GM23338 (cell line): ENCODE data around the gene NCOA1. TPM values are rescaled to one million over a fixed set of nuclear protein-coding genes. Genes with fewer than 3 reads are reported as not detected.

ENCODE experiments used
- ATAC-seq: fragments of 200-7000 bp; cut with Tn5 transposase; 3 replicates; pipeline ENCODE4 v1.9.1; 2020
- DNase-seq: peaks from one replicate; pipeline ENCODE4 v3.0.0-alpha.2; 2015; ENCODE audit warnings: low spot score
- H2AFZ ChIP-seq: fragments of 200-600 bp; sonication (generic); 2 replicates; pipeline ENCODE4 v1.8.0; 2016; ENCODE audit warnings: antibody characterized with exemption, mild to moderate bottlenecking, moderate library complexity
- H3F3A ChIP-seq: fragments of 200-600 bp; sonication (generic); replicated peaks from 2 replicates; pipeline ENCODE4 v1.8.0; 2017; ENCODE audit warnings: antibody characterized with exemption, mixed run types, low read depth
- H3K27ac ChIP-seq: fragments of 200-600 bp; sonication (generic); 2 replicates; pipeline ENCODE4 v1.6.1; 2016; ENCODE audit warnings: low read depth
- H3K27me3 ChIP-seq: fragments of 200-600 bp; sonication (generic); 2 replicates; pipeline ENCODE4 v1.8.0; 2016; ENCODE audit warnings: mild to moderate bottlenecking, mixed run types, moderate library complexity; ENCODE audit not compliant: insufficient read depth
- H3K36me3 ChIP-seq: fragments of 200-600 bp; sonication (generic); 2 replicates; pipeline ENCODE4 v1.8.0; 2016; ENCODE audit warnings: mild to moderate bottlenecking; ENCODE audit not compliant: insufficient read depth
- H3K4me1 ChIP-seq: fragments of 200-600 bp; sonication (generic); 2 replicates; pipeline ENCODE4 v1.8.0; 2016; ENCODE audit warnings: mild to moderate bottlenecking, moderate library complexity; ENCODE audit not compliant: insufficient read depth
- H3K4me2 ChIP-seq: fragments of 200-600 bp; sonication (generic); 2 replicates; pipeline ENCODE4 v1.7.1; 2017; ENCODE audit warnings: mixed run types
- H3K4me3 ChIP-seq: fragments of 200-600 bp; sonication (generic); 2 replicates; pipeline ENCODE4 v1.6.1; 2016; ENCODE audit warnings: mixed run types
- H3K79me2 ChIP-seq: fragments of 200-600 bp; sonication (generic); replicated peaks from 2 replicates; pipeline ENCODE4 v1.8.0; 2017; ENCODE audit warnings: mild to moderate bottlenecking; ENCODE audit not compliant: insufficient read depth
- H3K9me2 ChIP-seq: fragments of 200-600 bp; sonication (generic); 2 replicates; pipeline ENCODE4 v1.8.0; 2017; ENCODE audit not compliant: insufficient read depth
- H4K20me1 ChIP-seq: fragments of 200-600 bp; sonication (generic); replicated peaks from 2 replicates; pipeline ENCODE4 v1.8.0; 2017; ENCODE audit warnings: mild to moderate bottlenecking; ENCODE audit not compliant: insufficient read depth
- H3K27ac Mint-ChIP-seq: 2 replicates; pipeline ENCODE4 v1.8.0; 2020; ENCODE audit warnings: inconsistent platforms, mild to moderate bottlenecking, moderate library complexity, mixed read lengths
- H3K27me3 Mint-ChIP-seq: 3 replicates; pipeline ENCODE4 v1.8.0; 2022; ENCODE audit warnings: low read depth, mild to moderate bottlenecking, moderate library complexity, mixed read lengths, inconsistent platforms; ENCODE audit not compliant: insufficient read depth, poor library complexity
- H3K36me3 Mint-ChIP-seq: 3 replicates; pipeline ENCODE4 v1.8.0; 2021; ENCODE audit warnings: low read depth, mild to moderate bottlenecking, inconsistent platforms, moderate library complexity, mixed read lengths
- H3K4me1 Mint-ChIP-seq: 3 replicates; pipeline ENCODE4 v1.8.0; 2020; ENCODE audit warnings: mild to moderate bottlenecking, inconsistent platforms, mixed read lengths
- H3K4me3 Mint-ChIP-seq: 3 replicates; pipeline ENCODE4 v1.8.0; 2021; ENCODE audit warnings: moderate library complexity, mild to moderate bottlenecking, inconsistent platforms, mixed read lengths
- H3K9me3 Mint-ChIP-seq: 3 replicates; pipeline ENCODE4 v1.8.0; 2020; ENCODE audit warnings: moderate library complexity, mild to moderate bottlenecking, inconsistent platforms, mixed read lengths
- EZH2 ChIP-seq: fragments of 200-600 bp; sonication (generic); IDR thresholded peaks from one replicate; pipeline ENCODE4 v1.8.0; 2017; ENCODE audit warnings: antibody characterized with exemption, mild to moderate bottlenecking, low read depth; ENCODE audit not compliant: unreplicated experiment
- EZH2phosphoT487 ChIP-seq: fragments of 200-600 bp; sonication (generic); IDR thresholded peaks from one replicate; pipeline ENCODE4 v1.8.1; 2018; ENCODE audit warnings: antibody characterized with exemption; ENCODE audit not compliant: unreplicated experiment
- JUNB ChIP-seq: IDR thresholded peaks from one replicate; pipeline ENCODE4 v1.6.1; 2016; ENCODE audit warnings: antibody characterized with exemption; ENCODE audit not compliant: unreplicated experiment
- STAT1 ChIP-seq: IDR thresholded peaks from one replicate; pipeline ENCODE4 v1.6.1; 2016; ENCODE audit warnings: antibody characterized with exemption; ENCODE audit not compliant: unreplicated experiment
- ZNF331 ChIP-seq: fragments of 250-450 bp; sonication (Bioruptor Pico); IDR thresholded peaks from 2 replicates; pipeline ENCODE4 v1.5.0; 2020; ENCODE audit warnings: low read depth, mild to moderate bottlenecking, moderate library complexity
- polyA plus RNA-seq: library from polyadenylated mRNA; unstranded; fragments of >200 nt; fragmentation: Nextera tagmentation; extraction: Ambion mirVana; gene quantifications from 2 replicates; pipeline ENCODE4 v1.2.1, GENCODE V29; 2016
- total RNA-seq: library from RNA; depleted of rRNA; stranded (reverse); fragments of >200 nt; shearing (Covaris generic); gene quantifications from 2 replicates; pipeline ENCODE4 v1.2.3, GENCODE V29; 2014
- TF ChIP-seq, protein P1 (sequence below): fragments of 250-450 bp; sonication (Bioruptor Pico); IDR thresholded peaks from 2 replicates; pipeline ENCODE4 v1.5.0; 2020; ENCODE audit warnings: mild to moderate bottlenecking, moderate library complexity
- TF ChIP-seq, protein P2 (sequence below): IDR thresholded peaks from one replicate; pipeline ENCODE4 v1.6.1; 2018; ENCODE audit warnings: antibody characterized with exemption; ENCODE audit not compliant: unreplicated experiment

NCOA1 gene
- total and polyA plus RNA-seq, 2 experiments from 2014 or later = 7.1 to 15.1 TPM

DNA sequence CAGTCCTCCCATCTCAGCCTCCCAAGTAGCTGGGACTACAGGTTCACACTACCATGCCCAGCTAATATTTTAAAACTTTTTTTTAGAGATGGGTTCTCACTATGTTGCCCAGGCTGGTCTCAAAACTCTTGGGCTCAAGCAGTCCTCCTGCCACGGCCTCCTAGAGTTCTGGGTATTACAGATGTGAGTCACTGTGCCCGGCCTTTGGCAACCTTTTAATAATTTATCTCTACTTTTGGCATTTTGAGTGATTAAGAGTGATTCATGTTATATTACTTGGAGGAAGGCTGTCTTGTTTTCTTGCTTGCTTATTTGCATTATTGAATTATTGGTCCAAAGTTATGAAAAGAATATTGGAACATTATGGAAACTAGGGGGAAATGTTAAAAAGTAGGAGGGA lies 24.3 kb downstream of the NCOA1 start (continued):
- TF ChIP-seq, protein P1, sequence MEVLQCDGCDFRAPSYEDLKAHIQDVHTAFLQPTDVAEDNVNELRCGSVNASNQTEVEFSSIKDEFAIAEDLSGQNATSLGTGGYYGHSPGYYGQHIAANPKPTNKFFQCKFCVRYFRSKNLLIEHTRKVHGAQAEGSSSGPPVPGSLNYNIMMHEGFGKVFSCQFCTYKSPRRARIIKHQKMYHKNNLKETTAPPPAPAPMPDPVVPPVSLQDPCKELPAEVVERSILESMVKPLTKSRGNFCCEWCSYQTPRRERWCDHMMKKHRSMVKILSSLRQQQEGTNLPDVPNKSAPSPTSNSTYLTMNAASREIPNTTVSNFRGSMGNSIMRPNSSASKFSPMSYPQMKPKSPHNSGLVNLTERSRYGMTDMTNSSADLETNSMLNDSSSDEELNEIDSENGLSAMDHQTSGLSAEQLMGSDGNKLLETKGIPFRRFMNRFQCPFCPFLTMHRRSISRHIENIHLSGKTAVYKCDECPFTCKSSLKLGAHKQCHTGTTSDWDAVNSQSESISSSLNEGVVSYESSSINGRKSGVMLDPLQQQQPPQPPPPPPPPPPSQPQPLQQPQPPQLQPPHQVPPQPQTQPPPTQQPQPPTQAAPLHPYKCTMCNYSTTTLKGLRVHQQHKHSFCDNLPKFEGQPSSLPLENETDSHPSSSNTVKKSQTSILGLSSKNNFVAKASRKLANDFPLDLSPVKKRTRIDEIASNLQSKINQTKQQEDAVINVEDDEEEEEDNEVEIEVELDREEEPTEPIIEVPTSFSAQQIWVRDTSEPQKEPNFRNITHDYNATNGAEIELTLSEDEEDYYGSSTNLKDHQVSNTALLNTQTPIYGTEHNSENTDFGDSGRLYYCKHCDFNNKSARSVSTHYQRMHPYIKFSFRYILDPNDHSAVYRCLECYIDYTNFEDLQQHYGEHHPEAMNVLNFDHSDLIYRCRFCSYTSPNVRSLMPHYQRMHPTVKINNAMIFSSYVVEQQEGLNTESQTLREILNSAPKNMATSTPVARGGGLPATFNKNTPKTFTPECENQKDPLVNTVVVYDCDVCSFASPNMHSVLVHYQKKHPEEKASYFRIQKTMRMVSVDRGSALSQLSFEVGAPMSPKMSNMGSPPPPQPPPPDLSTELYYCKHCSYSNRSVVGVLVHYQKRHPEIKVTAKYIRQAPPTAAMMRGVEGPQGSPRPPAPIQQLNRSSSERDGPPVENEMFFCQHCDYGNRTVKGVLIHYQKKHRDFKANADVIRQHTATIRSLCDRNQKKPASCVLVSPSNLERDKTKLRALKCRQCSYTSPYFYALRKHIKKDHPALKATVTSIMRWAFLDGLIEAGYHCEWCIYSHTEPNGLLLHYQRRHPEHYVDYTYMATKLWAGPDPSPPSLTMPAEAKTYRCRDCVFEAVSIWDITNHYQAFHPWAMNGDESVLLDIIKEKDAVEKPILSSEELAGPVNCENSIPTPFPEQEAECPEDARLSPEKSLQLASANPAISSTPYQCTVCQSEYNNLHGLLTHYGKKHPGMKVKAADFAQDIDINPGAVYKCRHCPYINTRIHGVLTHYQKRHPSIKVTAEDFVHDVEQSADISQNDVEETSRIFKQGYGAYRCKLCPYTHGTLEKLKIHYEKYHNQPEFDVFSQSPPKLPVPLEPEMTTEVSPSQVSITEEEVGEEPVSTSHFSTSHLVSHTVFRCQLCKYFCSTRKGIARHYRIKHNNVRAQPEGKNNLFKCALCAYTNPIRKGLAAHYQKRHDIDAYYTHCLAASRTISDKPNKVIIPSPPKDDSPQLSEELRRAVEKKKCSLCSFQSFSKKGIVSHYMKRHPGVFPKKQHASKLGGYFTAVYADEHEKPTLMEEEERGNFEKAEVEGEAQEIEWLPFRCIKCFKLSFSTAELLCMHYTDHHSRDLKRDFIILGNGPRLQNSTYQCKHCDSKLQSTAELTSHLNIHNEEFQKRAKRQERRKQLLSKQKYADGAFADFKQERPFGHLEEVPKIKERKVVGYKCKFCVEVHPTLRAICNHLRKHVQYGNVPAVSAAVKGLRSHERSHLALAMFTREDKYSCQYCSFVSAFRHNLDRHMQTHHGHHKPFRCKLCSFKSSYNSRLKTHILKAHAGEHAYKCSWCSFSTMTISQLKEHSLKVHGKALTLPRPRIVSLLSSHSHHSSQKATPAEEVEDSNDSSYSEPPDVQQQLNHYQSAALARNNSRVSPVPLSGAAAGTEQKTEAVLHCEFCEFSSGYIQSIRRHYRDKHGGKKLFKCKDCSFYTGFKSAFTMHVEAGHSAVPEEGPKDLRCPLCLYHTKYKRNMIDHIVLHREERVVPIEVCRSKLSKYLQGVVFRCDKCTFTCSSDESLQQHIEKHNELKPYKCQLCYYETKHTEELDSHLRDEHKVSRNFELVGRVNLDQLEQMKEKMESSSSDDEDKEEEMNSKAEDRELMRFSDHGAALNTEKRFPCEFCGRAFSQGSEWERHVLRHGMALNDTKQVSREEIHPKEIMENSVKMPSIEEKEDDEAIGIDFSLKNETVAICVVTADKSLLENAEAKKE (CRISPR knock-in tag) = no peak
- no peak for TF ChIP-seq EZH2

DNA sequence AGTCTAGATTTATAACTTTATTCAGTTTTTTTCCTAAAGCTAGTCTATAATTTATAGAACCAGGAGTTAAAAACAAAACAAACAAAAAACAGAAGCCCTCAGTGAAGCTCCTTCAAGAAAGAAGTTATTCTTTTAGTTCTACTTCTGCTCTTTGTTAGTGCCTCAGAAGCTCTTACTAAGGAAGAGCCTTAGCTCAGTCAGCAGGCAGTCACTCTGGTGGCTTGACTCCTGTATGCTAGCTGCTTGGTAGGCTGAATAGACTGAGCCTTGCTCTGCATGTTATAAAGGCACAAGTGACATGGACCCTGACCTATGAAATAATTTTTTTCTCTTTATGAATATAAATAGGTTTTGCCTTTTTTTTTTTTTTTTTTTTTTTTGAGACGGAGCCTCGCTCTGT lies 24.8 kb downstream of the NCOA1 start:
- no peaks in the 10 kb centered on the region for H3F3A ChIP-seq
- H2AFZ ChIP-seq = no peak overlapping the region
- H3K27ac ChIP-seq = no peak overlapping the region
- ATAC-seq = peak; percentile 91
- no peaks in the 10 kb centered on the region for H3K9me3 Mint-ChIP-seq
- no peak overlapping the region for H3K4me2 ChIP-seq
- no peaks in the 10 kb centered on the region for H3K27me3 Mint-ChIP-seq
- peak; percentile 27 for DNase-seq
- H3K79me2 ChIP-seq = 0 out of 2 replicates have a peak, but pooled peaks cover 10% of the 10 kb centered on the region
- no peaks in the 10 kb centered on the region for H3K36me3 ChIP-seq
- no peaks in the 10 kb centered on the region for H4K20me1 ChIP-seq
- H3K27ac Mint-ChIP-seq = no peak overlapping the region
- no peak overlapping the region for H3K4me3 Mint-ChIP-seq
- no peaks in the 10 kb centered on the region for H3K9me2 ChIP-seq
- H3K4me3 ChIP-seq = no peak overlapping the region
- no peaks in the 10 kb centered on the region for H3K27me3 ChIP-seq
- no peaks in the 10 kb centered on the region for H3K36me3 Mint-ChIP-seq
- peaks cover 2% of the 10 kb centered on the region; the same call in 1 of the 3 replicates for H3K4me1 Mint-ChIP-seq
- no peaks in the 10 kb centered on the region for H3K4me1 ChIP-seq
- TF ChIP-seq EZH2phosphoT487 (no peak), ZNF331 (no peak), JUNB (no peak), STAT1 (no peak)
- TF ChIP-seq, protein P2, sequence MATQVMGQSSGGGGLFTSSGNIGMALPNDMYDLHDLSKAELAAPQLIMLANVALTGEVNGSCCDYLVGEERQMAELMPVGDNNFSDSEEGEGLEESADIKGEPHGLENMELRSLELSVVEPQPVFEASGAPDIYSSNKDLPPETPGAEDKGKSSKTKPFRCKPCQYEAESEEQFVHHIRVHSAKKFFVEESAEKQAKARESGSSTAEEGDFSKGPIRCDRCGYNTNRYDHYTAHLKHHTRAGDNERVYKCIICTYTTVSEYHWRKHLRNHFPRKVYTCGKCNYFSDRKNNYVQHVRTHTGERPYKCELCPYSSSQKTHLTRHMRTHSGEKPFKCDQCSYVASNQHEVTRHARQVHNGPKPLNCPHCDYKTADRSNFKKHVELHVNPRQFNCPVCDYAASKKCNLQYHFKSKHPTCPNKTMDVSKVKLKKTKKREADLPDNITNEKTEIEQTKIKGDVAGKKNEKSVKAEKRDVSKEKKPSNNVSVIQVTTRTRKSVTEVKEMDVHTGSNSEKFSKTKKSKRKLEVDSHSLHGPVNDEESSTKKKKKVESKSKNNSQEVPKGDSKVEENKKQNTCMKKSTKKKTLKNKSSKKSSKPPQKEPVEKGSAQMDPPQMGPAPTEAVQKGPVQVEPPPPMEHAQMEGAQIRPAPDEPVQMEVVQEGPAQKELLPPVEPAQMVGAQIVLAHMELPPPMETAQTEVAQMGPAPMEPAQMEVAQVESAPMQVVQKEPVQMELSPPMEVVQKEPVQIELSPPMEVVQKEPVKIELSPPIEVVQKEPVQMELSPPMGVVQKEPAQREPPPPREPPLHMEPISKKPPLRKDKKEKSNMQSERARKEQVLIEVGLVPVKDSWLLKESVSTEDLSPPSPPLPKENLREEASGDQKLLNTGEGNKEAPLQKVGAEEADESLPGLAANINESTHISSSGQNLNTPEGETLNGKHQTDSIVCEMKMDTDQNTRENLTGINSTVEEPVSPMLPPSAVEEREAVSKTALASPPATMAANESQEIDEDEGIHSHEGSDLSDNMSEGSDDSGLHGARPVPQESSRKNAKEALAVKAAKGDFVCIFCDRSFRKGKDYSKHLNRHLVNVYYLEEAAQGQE = no peak
